Measurements from ENCODE around the gene HCST.

DNA sequence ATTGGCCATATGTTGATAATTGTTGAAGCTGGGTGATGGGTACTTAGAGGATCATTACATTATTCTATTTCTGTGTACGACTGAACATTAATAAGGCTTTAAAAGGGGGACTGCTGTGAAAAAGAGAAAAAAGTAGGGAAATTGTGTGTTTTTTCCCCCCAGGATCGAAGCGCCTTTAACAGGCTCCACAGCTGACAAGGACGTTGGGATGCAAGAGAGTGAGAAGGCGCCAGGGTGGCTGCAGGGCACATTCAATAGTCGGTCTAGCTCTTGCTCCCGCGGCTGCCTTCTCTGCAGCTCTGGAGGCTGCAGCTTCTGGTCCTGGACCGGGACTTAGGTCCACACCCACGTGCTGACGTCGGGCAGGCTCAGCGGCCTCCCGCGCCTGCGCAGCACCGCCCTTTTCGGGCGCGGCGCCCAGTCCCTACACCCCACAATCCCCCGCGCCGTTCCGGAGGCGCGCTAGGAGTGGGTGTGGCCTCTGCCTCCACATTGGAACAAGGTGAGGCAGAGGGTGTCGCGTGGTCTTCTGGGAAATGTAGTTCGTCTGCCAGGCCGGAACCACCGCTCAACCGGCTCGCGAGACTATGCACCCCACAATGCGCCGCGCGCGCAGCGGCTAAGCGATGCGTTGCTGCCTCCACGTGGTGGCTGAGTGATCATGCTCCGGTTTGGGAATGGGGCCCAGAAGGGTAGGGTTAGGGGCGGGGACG lies 29.0 kb downstream of the HCST start:
- TF ChIP-seq, protein P1, sequence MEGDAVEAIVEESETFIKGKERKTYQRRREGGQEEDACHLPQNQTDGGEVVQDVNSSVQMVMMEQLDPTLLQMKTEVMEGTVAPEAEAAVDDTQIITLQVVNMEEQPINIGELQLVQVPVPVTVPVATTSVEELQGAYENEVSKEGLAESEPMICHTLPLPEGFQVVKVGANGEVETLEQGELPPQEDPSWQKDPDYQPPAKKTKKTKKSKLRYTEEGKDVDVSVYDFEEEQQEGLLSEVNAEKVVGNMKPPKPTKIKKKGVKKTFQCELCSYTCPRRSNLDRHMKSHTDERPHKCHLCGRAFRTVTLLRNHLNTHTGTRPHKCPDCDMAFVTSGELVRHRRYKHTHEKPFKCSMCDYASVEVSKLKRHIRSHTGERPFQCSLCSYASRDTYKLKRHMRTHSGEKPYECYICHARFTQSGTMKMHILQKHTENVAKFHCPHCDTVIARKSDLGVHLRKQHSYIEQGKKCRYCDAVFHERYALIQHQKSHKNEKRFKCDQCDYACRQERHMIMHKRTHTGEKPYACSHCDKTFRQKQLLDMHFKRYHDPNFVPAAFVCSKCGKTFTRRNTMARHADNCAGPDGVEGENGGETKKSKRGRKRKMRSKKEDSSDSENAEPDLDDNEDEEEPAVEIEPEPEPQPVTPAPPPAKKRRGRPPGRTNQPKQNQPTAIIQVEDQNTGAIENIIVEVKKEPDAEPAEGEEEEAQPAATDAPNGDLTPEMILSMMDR (IDR thresholded peaks at IDR 0.05), result peak; percentile 81 to 98 (median 96)
- TF ChIP-seq POLR2AphosphoS5 (IDR thresholded peaks at IDR 0.05), result peak; percentile 90 to 97 (median 93)
- peak; percentile 46 for TF ChIP-seq POLR2A (IDR thresholded peaks at IDR 0.05)
